ENCODE data around the gene GABRA5. TPM values are rescaled to one million over a fixed set of nuclear protein-coding genes. Genes with fewer than 3 reads are reported as not detected.

GABRA5 gene
- total RNA-seq, 1 experiment from 2014 or later = not detected

DNA sequence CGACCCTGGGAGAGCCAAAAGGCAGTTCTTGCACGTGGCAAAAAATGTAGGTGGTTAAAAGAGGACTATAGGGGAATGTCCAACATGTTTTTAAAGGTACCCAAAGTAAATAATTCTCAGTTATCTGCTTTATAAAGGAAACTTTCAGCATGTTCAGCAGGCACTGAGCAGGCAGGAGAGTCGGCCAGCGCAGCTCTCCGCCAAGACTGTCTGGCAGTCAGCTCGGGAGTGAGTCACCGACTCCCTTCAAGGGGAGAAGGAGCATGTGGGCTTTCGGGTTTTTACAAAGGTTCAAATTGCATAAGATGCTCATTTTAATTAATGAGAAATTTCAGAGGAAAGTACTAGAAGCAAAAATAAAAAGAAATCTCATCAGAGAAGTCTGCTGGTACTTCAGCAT, 7.0 kb downstream of the GABRA5 start:
- BruUV-seq (replicated peaks) = no TSS peak
- Histone ChIP-seq H3K79me2 (ENCODE audit: low read depth) (no peaks in the 10 kb centered on the region), H3K9me3 (ENCODE audit: insufficient read depth, low read depth) (no peaks in the 10 kb centered on the region), H3K4me1 (replicated peaks; ENCODE audit: insufficient read depth) (no peaks in the 10 kb centered on the region), H4K20me1 (ENCODE audit: insufficient read depth) (no peaks in the 10 kb centered on the region), H3K27ac (no peak overlapping the region), H3F3A (ENCODE audit: insufficient read depth, low read depth) (no peaks in the 10 kb centered on the region), H2AFZ (no peak overlapping the region), H3K4me3 (no peak overlapping the region), H3K4me2 (no peak overlapping the region), H3K9me2 (ENCODE audit: insufficient read depth) (no peaks in the 10 kb centered on the region), H3K27me3 (ENCODE audit: insufficient read depth, low read depth) (peaks cover 10% of the 10 kb centered on the region; the same call in 1 of the 2 replicates), H3K36me3 (ENCODE audit: low read depth) (no peaks in the 10 kb centered on the region)
- TF ChIP-seq, protein P1, sequence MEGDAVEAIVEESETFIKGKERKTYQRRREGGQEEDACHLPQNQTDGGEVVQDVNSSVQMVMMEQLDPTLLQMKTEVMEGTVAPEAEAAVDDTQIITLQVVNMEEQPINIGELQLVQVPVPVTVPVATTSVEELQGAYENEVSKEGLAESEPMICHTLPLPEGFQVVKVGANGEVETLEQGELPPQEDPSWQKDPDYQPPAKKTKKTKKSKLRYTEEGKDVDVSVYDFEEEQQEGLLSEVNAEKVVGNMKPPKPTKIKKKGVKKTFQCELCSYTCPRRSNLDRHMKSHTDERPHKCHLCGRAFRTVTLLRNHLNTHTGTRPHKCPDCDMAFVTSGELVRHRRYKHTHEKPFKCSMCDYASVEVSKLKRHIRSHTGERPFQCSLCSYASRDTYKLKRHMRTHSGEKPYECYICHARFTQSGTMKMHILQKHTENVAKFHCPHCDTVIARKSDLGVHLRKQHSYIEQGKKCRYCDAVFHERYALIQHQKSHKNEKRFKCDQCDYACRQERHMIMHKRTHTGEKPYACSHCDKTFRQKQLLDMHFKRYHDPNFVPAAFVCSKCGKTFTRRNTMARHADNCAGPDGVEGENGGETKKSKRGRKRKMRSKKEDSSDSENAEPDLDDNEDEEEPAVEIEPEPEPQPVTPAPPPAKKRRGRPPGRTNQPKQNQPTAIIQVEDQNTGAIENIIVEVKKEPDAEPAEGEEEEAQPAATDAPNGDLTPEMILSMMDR (conservative IDR thresholded peaks at IDR 0.05) = no peak
- TF ChIP-seq EZH2 (IDR thresholded peaks at IDR 0.05; ENCODE audit: low read depth) = no peak
- ChIA-PET POLR2A (ENCODE audit: unreplicated experiment) (no interaction called here), CTCF (no interaction called here)
- intact Hi-C loops (cut with micrococcal nuclease; ENCODE audit: unreplicated experiment) = no loop called here
- DNase-seq = no peak

DNA sequence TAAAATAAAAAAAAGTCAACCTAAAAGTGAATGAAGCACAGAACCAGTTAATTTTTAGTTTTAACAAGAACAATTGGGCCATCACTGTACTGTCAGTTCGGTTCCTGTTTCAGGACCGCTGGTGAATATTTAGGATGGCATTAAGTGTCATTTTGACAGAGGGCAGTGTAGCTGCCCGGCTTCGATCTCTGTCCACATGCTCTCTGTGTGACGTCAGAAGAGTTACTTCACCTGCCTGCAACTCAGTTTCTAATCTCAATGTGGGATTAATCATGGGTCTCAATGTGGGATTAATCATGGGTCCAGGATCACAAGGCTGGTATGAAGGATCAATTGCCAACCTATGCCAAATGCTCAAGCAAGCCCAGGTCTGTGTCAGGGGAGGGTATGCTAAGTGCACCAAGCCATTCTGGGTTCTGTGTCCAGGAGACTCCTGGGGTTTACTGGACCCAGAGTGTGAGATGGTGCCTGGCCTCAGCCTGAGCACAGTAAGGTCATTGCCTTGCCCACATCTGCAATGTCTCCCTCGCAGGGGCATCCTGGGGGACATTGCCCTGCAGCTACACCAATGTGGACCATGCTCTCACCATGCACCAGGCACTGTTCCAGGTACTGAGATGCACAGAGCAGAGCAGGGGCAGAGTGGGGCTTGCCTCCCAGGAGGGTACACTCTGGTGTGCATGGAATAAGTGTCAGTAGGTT, 8.1 kb downstream of the GABRA5 start:
- no peaks in the 10 kb centered on the region for H3K79me2 ChIP-seq (ENCODE audit: low read depth)
- DNase-seq = no peak
- H3K9me3 ChIP-seq (ENCODE audit: insufficient read depth, low read depth) = no peaks in the 10 kb centered on the region
- H4K20me1 ChIP-seq (ENCODE audit: insufficient read depth) = no peaks in the 10 kb centered on the region
- H3K27me3 ChIP-seq (ENCODE audit: insufficient read depth, low read depth) = peaks cover 10% of the 10 kb centered on the region; the same call in 1 of the 2 replicates
- POLR2A ChIA-PET (ENCODE audit: unreplicated experiment) = interaction anchor here (0.6 kb wide), 1 partner anchor 1912 kb away, joined by 4 read pairs; no protein-coding TSS in a partner anchor
- H3F3A ChIP-seq (ENCODE audit: insufficient read depth, low read depth) = no peaks in the 10 kb centered on the region
- H3K4me1 ChIP-seq (replicated peaks; ENCODE audit: insufficient read depth) = no peaks in the 10 kb centered on the region
- TF ChIP-seq, protein P1 (conservative IDR thresholded peaks at IDR 0.05) = no peak
- no peak for TF ChIP-seq EZH2 (IDR thresholded peaks at IDR 0.05; ENCODE audit: low read depth)
- H3K36me3 ChIP-seq (ENCODE audit: low read depth) = no peaks in the 10 kb centered on the region
- no peak overlapping the region for H2AFZ ChIP-seq
- no TSS peak for BruUV-seq (replicated peaks)
- no peak overlapping the region for H3K4me2 ChIP-seq
- H3K27ac ChIP-seq = no peak overlapping the region
- H3K9me2 ChIP-seq (ENCODE audit: insufficient read depth) = no peaks in the 10 kb centered on the region
- CTCF ChIA-PET = no interaction called here
- intact Hi-C loops (cut with micrococcal nuclease; ENCODE audit: unreplicated experiment) = no loop called here
- no peak overlapping the region for H3K4me3 ChIP-seq

DNA sequence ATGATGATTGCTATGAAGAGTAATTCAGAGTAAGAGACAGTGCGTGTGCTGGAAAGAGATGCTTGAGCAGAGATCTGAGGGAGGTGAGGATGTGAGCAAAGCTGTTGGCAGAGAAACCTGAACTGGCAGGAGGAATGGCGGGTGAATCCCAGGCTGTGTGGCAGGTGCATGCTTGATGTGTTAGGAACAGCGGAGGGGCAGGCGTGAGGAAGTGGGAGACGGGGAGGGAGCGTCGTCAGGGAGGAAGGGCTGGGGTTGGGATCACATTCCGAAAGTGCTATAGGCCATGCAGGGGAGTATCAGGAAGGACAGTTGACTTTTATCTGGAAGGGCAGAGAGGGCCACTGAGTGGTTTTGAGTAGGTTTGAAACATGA, 8.6 kb downstream of the GABRA5 start:
- H3K27me3 ChIP-seq (ENCODE audit: insufficient read depth, low read depth) = peaks cover 10% of the 10 kb centered on the region; the same call in 1 of the 2 replicates
- intact Hi-C loops (cut with micrococcal nuclease; ENCODE audit: unreplicated experiment) = no loop called here

More for the DNA sequence above, 8.6 kb downstream of the GABRA5 start:
- Histone ChIP-seq H3K9me3 (ENCODE audit: insufficient read depth, low read depth) (no peaks in the 10 kb centered on the region), H2AFZ (no peak overlapping the region), H3K4me2 (no peak overlapping the region), H3K4me3 (no peak overlapping the region), H3F3A (ENCODE audit: insufficient read depth, low read depth) (no peaks in the 10 kb centered on the region), H3K27ac (no peak overlapping the region), H3K79me2 (ENCODE audit: low read depth) (no peaks in the 10 kb centered on the region), H4K20me1 (ENCODE audit: insufficient read depth) (no peaks in the 10 kb centered on the region), H3K9me2 (ENCODE audit: insufficient read depth) (no peaks in the 10 kb centered on the region), H3K4me1 (replicated peaks; ENCODE audit: insufficient read depth) (no peaks in the 10 kb centered on the region), H3K36me3 (ENCODE audit: low read depth) (no peaks in the 10 kb centered on the region)
- TF ChIP-seq, protein P1 (conservative IDR thresholded peaks at IDR 0.05) = no peak
- no peak for TF ChIP-seq EZH2 (IDR thresholded peaks at IDR 0.05; ENCODE audit: low read depth)
- ChIA-PET CTCF (no interaction called here), POLR2A (ENCODE audit: unreplicated experiment) (interaction anchor here (0.6 kb wide), 1 partner anchor 1913 kb away, joined by 4 read pairs; no protein-coding TSS in a partner anchor)
- no peak for DNase-seq
- no TSS peak for BruUV-seq (replicated peaks)
